Activated CD4-positive, alpha-beta T cell treated with anti-CD3 and anti-CD28 coated beads for 24 hours (primary cell): Measurements from ENCODE around the gene CCDC142.
A peak's percentile ranks its signal among the peaks of the same experiment; 100 is the strongest.
"Not testable (repeated sequence)": the region's sequence is repeated elsewhere in the genome, so short reads cannot be mapped to it uniquely, and the experiment has no call there.

Experiments used
- DNase-seq, 2 donors: peaks; one replicate each; pipeline ENCODE4 v3.0.0-alpha.2; 2020; ENCODE audit warnings: low read depth in 2 of 2

Gene CCDC142

GRCh38 chr2:74499267-74499939 lies 16.6 kb upstream of the CCDC142 start, which contains the start of gene LBX2:
LBX2 (minus strand) TSS chr2:74499603; CDS start chr2:74499537, 66 bp downstream.
- no peak for DNase-seq

GRCh38 chr2:74498500-74499266 lies 15.9 kb upstream of the CCDC142 start:
- DNase-seq: no peak

GRCh38 chr2:74497777-74498499 lies 15.1 kb upstream of the CCDC142 start:
- DNase-seq: no peak

DNA sequence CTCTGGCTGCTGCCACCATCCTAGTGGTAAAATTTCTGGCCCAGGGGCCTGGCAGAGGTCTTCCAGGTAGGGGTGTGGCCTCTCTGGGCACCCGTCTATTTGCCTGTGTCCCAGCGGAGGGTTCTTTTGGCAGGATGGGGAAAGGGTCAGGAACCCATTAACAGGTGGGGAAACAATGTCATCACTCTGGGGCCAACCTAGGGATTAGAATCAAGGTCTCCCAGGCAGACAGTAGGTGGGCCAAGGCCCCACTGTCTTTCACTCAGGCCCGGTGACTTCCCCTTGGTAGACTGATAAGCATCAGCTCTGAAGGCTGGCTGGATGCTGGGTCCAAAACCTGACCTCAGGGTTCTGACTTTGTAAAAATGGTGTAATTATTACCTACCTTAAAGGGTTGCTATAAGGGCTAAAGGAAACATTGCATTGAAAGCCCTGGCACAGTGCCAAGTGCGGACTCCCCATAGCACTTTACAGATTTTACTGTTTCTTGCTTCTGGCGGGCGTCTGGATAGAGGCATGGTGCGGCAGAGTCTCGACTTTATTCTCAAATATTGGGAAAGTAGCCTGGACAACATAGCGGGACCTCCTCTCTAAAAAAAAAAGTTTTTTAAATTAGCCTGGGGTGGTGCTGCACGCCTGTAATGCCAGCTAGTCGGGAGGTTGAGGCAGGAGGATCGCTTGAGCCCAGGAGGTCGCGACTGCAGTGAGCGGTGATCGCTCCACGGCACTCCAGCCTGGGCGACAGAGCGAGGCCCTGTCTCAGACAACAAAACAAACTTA lies 14.4 kb upstream of the CCDC142 start:
- no peak for DNase-seq

DNA sequence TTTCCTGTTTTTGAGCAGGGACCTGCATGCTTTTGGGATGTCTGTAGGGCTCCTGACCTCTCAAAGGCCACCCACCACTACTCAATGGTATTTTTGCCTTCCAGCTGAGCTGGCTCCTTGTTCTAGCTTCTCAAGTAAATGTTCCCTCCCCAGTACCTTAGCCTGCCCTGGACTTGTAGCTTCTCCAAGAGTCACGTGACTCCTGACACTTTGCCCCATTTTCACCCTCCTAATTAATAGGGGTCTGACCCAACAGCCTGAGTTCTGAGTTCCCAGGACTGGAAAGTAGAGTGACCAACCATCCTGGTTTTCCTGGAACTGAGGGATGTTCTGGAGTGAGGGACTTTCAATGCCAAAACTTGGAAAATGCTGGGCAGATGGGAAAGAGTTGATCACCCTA lies 12.6 kb upstream of the CCDC142 start:
- DNase-seq: no peak

- DNase-seq: no peak
Measured at GRCh38 chr2:74493546-74493945, 10.7 kb upstream of the CCDC142 start.

GRCh38 chr2:74491648-74492544 lies 9.1 kb upstream of the CCDC142 start:
- no peak for DNase-seq

GRCh38 chr2:74489906-74490305 lies 7.1 kb upstream of the CCDC142 start:
- DNase-seq: no peak

GRCh38 chr2:74488643-74489481 lies 6.1 kb upstream of the CCDC142 start:
- DNase-seq: no peak

DNA sequence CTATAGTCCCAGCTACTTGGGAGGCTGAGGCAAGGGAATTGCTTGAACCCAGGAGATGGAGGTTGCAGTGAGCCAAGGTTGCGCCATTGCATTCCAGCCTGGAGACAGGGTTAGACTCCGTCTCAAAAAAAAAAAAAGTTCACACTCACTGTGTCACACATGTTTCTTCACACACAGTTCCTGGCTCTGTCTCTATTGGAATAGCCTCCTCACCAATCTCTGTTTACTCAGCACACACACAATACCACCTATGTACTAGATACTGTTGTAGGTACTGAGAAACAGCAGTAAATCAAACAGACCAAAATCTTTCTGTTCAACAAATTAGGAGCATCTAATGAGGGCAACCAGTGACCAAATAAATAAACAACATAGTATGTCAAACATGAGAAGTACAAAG lies 3.3 kb upstream of the CCDC142 start:
- DNase-seq: no peak

- not testable (repeated sequence) for DNase-seq
Measured at GRCh38 chr2:74483675-74484164, 922 bp upstream of the CCDC142 start.

DNA sequence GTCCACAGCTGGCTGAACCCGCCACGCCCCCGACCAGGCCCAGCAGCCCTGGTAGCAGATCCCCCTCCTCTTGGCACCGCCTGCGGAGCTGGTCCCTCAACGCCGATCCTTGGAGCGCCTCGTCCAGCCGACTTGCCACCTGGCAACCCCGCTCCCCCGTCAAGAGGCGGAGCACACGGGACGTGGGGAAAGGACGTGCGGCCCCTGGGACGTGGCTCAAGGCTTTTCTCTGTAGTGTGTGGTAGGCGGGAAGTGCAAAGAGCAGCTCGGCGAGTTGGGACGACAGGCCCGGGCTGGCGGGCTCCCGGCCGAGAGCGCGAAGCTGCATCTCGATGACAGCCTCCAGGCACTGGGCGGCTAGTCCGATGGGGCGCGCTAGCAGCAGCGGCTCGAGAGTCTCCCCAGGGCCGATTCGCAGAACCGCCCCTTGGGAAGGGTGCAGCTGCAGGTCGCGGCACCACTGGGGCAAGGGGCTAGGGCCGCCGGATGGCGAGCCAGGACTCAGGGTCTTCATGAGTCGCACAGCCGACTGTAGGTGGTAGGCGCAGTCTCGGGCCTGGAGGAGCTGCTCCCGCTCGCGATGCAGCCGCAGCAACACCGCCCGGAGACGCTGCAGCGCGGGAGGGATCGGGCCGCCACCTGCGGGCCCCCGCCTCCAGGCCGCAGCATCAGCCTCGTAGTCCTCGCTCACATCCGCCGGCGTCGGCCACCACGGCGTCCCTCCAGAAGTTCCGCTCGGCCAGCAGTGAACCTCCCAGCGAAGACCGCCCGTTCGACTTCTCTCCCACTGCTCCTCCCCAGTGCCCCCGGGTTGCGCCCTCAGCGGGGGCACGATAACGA lies 617 bp downstream of the CCDC142 start:
- peak in 1 of 2 donors; percentile 35 for DNase-seq

GRCh38 chr2:74481431-74481830 lies 1.4 kb downstream of the CCDC142 start:
- DNase-seq: no peak

DNA sequence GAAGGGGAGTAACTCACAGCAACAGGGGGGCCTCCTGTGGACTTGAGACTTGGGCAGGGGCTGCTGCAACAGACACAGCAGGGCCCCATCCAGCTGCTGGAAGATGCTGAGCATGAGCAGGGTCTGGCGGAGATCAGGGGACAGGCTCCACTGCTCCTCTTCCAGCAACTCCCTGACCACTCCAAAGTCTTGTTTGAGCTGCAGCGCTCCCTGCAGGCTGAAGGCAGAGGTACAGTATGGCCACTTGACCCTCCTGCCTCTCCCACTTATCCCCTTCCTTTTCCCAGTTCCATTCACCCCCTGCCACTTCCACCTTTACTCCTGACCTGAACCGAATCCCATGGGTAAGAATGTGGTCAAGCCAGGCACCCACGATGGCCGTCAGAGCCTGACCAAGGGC lies 7.9 kb downstream of the CCDC142 start:
- DNase-seq: no peak

- no peak for DNase-seq
Measured at GRCh38 chr2:74474481-74474880, 8.3 kb downstream of the CCDC142 start.

GRCh38 chr2:74472945-74473258 lies 9.9 kb downstream of the CCDC142 start:
- DNase-seq: no peak

- peak; percentile 96 for DNase-seq
Measured at GRCh38 chr2:74472086-74472944, 10.5 kb downstream of the CCDC142 start, which contains the start of gene MRPL53. MRPL53 (minus strand) TSS chr2:74472680; CDS start chr2:74472660, 20 bp downstream.
